Kidney capillary endothelial cell (primary cell): Measurements from ENCODE around the gene HGS.
"Not testable (repeated sequence)": the region's sequence is repeated elsewhere in the genome, so short reads cannot be mapped to it uniquely, and the experiment has no call there.

Source experiments
- DNase-seq: peaks from one replicate; pipeline ENCODE4 v3.0.0-alpha.2; 2018; ENCODE audit warnings: low spot score

Gene HGS

GRCh38 chr17:81717049-81717765, 33.4 kb downstream of the HGS start:
- no peak for DNase-seq

- DNase-seq, result no peak
Measured at GRCh38 chr17:81717766-81718089, 33.9 kb downstream of the HGS start.

- DNase-seq, result no peak
Measured at GRCh38 chr17:81719410-81720266, 35.8 kb downstream of the HGS start.

GRCh38 chr17:81720267-81721071, 36.7 kb downstream of the HGS start:
- no peak for DNase-seq

GRCh38 chr17:81722184-81723120, 38.6 kb downstream of the HGS start:
- DNase-seq, result no peak

- DNase-seq, result no peak
Measured at GRCh38 chr17:81723651-81724209, 39.9 kb downstream of the HGS start.

- no peak for DNase-seq
Measured at GRCh38 chr17:81725439-81725838, 41.6 kb downstream of the HGS start.

GRCh38 chr17:81726004-81726403, 42.2 kb downstream of the HGS start:
- no peak for DNase-seq

GRCh38 chr17:81727324-81728031, 43.7 kb downstream of the HGS start:
- no peak for DNase-seq

GRCh38 chr17:81733507-81734404, 49.9 kb downstream of the HGS start:
- DNase-seq, result peak; percentile 63

GRCh38 chr17:81734405-81735263, 50.8 kb downstream of the HGS start:
- DNase-seq, result no peak

- DNase-seq, result no peak
Measured at GRCh38 chr17:81735264-81736102, 51.7 kb downstream of the HGS start.

- DNase-seq, result no peak
Measured at GRCh38 chr17:81737947-81738800, 54.4 kb downstream of the HGS start.

GRCh38 chr17:81738801-81739393, 55.1 kb downstream of the HGS start:
- no peak for DNase-seq

- not testable (repeated sequence) for DNase-seq
Measured at GRCh38 chr17:81739593-81739992, 55.8 kb downstream of the HGS start.

- DNase-seq, result no peak
Measured at GRCh38 chr17:81740395-81740961, 56.7 kb downstream of the HGS start.
